ENCODE results near the gene CEP162. TPM values are rescaled to one million over a fixed set of nuclear protein-coding genes. Genes with fewer than 3 reads are reported as not detected.
"Not testable (repeated sequence)": the region's sequence is repeated elsewhere in the genome, so short reads cannot be mapped to it uniquely, and the experiment has no call there.

Gene CEP162
- total and polyA plus RNA-seq, 7 experiments from 2014 or later: 3.9 to 10.7 (median 8.1) TPM

DNA sequence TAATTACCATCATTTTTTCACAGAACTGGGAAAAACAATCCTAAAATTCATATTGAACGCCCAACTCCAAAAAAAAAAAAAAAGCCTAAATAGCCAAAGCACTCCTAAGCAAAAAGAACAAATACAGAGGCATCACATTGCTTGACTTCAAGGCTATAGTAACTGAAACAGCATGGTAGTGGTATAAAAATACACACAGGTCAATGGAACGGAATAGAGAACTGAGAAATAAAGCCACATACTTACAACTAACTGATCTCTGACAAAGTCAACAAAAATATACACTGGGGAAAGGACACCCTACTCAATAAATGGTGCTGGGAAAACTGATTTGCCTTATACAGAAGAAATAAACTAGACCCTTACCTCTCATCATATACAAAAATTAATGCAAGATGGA lies 104.3 kb downstream of the CEP162 start:
- intact Hi-C loops (cut with micrococcal nuclease): no loop called here
- no peaks in the 10 kb centered on the region for H3K9me3 ChIP-seq (ENCODE audit: control insufficient read depth in 2 of 3, low read length in 3 of 3)
- no peak overlapping the region for H3K4me3 ChIP-seq (ENCODE audit: low read length)
- H3K27ac ChIP-seq (ENCODE audit: low read depth, low read length): no peak overlapping the region
- Mint-ChIP-seq H3K4me3 (no peak overlapping the region), H3K27me3 (no peaks in the 10 kb centered on the region), H3K4me1 (no peaks in the 10 kb centered on the region), H3K9me3 (peaks cover 0 to 6% (median 1%) of the 10 kb centered on the region in 11 donors), H3K36me3 (peaks cover 9 to 52% (median 42%) of the 10 kb centered on the region in 5 donors), H3K27ac (no peak overlapping the region)
- ChIA-PET CTCF (no interaction called here), POLR2A (no interaction called here)
- H3K36me3 ChIP-seq (ENCODE audit: control insufficient read depth in 2 of 3, insufficient read depth in 3 of 3, low read length in 3 of 3): peaks cover 0 to 5% (median 0%) of the 10 kb centered on the region in 3 experiments
- no peaks in the 10 kb centered on the region for H3K4me1 ChIP-seq (ENCODE audit: control insufficient read depth in 2 of 2, insufficient read depth in 2 of 2, low read length in 2 of 2)
- no peak for ATAC-seq
- DNase-seq: no peak
- H3K27me3 ChIP-seq (ENCODE audit: control insufficient read depth in 2 of 2, insufficient read depth in 2 of 2, low read length in 2 of 2): no peaks in the 10 kb centered on the region

DNA sequence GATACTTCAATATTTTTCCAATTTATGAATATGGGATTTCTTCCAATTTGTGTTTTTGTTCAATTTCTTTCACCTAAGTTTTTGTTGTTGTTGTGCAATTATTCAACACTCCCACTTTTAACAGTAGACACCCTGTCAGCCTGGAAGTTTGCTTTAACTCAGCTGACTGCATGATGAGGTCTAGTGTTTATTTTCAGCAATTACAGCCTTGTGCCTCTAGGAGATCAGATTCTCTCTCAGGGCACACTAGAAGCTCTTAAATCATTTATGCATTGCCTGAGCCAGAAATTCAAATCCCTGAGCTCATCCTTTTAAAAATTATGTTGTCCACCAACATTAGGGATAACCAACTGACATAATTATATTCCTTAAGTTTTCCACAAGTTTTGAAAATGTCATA lies 108.2 kb downstream of the CEP162 start:
- peaks cover 1 to 35% (median 28%) of the 10 kb centered on the region in 5 donors for H3K36me3 Mint-ChIP-seq
- no peak overlapping the region for H3K27ac Mint-ChIP-seq
- DNase-seq: no peak
- H3K9me3 ChIP-seq (ENCODE audit: control insufficient read depth in 2 of 3, low read length in 3 of 3): no peaks in the 10 kb centered on the region
- H3K4me1 ChIP-seq (ENCODE audit: control insufficient read depth in 2 of 2, insufficient read depth in 2 of 2, low read length in 2 of 2): no peaks in the 10 kb centered on the region
- CTCF ChIA-PET: no interaction called here
- ATAC-seq: no peak
- intact Hi-C loops (cut with micrococcal nuclease): no loop called here
- no peaks in the 10 kb centered on the region for H3K27me3 ChIP-seq (ENCODE audit: control insufficient read depth in 2 of 2, insufficient read depth in 2 of 2, low read length in 2 of 2)
- peaks cover 0 to 23% (median 8%) of the 10 kb centered on the region in 11 donors for H3K9me3 Mint-ChIP-seq
- no peak overlapping the region for H3K27ac ChIP-seq (ENCODE audit: low read depth, low read length)
- no peaks in the 10 kb centered on the region for H3K4me1 Mint-ChIP-seq
- H3K36me3 ChIP-seq (ENCODE audit: control insufficient read depth in 2 of 3, insufficient read depth in 3 of 3, low read length in 3 of 3): no peaks in the 10 kb centered on the region
- no peak overlapping the region for H3K4me3 Mint-ChIP-seq
- no peak overlapping the region for H3K4me3 ChIP-seq (ENCODE audit: low read length)
- POLR2A ChIA-PET: no interaction called here
- peaks cover 0 to 8% (median 5%) of the 10 kb centered on the region in 5 donors for H3K27me3 Mint-ChIP-seq

DNA sequence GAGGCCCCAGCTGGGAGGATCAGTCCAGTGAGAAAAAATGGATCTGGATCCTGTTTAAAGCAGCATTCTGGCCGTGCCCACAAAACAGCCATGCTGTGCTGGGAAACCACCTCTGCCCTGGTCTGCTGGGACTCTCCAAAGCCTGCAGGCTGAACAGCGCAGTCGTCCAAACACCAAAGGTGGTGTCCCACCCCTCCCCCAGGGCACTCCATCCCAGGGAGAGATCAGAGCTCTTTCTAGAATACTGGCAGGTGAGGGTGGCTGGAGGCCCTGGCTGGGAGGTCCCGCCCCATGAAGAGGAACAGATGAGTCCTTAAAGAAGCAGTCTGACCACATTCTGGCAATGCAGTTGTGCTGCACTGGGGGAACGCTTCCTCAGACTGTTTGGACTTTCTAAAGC lies 109.3 kb downstream of the CEP162 start:
- ChIA-PET POLR2A (no interaction called here), CTCF (no interaction called here)
- Histone ChIP-seq H3K27ac (ENCODE audit: low read depth, low read length) (no peak overlapping the region), H3K9me3 (ENCODE audit: control insufficient read depth in 2 of 3, low read length in 3 of 3) (no peaks in the 10 kb centered on the region), H3K4me3 (ENCODE audit: low read length) (no peak overlapping the region), H3K27me3 (ENCODE audit: control insufficient read depth in 2 of 2, insufficient read depth in 2 of 2, low read length in 2 of 2) (no peaks in the 10 kb centered on the region), H3K36me3 (ENCODE audit: control insufficient read depth in 2 of 3, insufficient read depth in 3 of 3, low read length in 3 of 3) (no peaks in the 10 kb centered on the region), H3K4me1 (ENCODE audit: control insufficient read depth in 2 of 2, insufficient read depth in 2 of 2, low read length in 2 of 2) (no peaks in the 10 kb centered on the region)
- H3K9me3 Mint-ChIP-seq: peaks cover 0 to 26% (median 8%) of the 10 kb centered on the region in 11 donors
- H3K4me3 Mint-ChIP-seq: no peak overlapping the region
- DNase-seq (no peak), ATAC-seq (no peak)
- H3K4me1 Mint-ChIP-seq: no peaks in the 10 kb centered on the region
- H3K27ac Mint-ChIP-seq: no peak overlapping the region
- intact Hi-C loops (cut with micrococcal nuclease): no loop called here
- H3K36me3 Mint-ChIP-seq: peaks cover 0 to 24% (median 21%) of the 10 kb centered on the region in 5 donors
- peaks cover 0 to 15% (median 9%) of the 10 kb centered on the region in 5 donors for H3K27me3 Mint-ChIP-seq

DNA sequence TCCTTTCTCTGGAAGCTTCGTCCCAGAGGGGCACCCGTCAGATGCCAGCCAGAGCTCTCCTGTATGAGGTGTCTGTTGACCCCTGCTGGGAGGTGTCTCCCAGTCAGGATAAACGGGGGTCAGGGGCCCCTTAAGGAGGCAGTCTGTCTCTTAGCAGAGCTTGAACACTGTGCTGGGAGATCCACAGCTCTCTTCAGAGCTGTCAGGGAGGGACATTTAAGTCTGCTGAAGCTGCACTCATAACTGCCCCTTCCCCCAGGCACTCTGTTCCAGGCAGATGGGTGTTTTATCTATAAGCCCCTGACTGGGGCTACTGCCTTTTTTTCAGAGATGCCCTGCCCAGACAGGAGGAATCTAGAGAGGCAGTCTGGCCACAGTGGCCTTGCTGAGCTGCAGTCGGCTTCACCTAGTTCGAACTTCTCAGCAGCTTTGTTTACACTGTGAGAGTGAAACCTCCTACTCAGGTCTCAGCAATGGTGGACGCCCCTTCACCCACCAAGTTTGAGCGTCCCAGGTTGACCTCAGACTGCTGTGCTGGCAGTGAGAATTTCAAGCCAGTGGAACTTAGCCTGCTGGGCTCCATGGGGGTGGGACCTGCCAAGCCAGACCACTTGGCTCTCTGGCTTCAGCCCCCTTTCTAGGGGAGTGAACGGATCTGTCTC lies 112.4 kb downstream of the CEP162 start:
- H3K27ac ChIP-seq (ENCODE audit: low read depth, low read length); H3K36me3 ChIP-seq (ENCODE audit: control insufficient read depth in 2 of 3, insufficient read depth in 3 of 3, low read length in 3 of 3); POLR2A ChIA-PET; H3K27me3 ChIP-seq (ENCODE audit: control insufficient read depth in 2 of 2, insufficient read depth in 2 of 2, low read length in 2 of 2); H3K4me3 Mint-ChIP-seq; H3K4me1 Mint-ChIP-seq; H3K4me3 ChIP-seq (ENCODE audit: low read length); H3K27ac Mint-ChIP-seq; H3K4me1 ChIP-seq (ENCODE audit: control insufficient read depth in 2 of 2, insufficient read depth in 2 of 2, low read length in 2 of 2); H3K9me3 ChIP-seq (ENCODE audit: control insufficient read depth in 2 of 3, low read length in 3 of 3); ATAC-seq; H3K36me3 Mint-ChIP-seq; CTCF ChIA-PET; intact Hi-C loops (cut with micrococcal nuclease); DNase-seq: not testable (repeated sequence)
- H3K27me3 Mint-ChIP-seq: peaks cover 0 to 22% (median 19%) of the 10 kb centered on the region in 5 donors
- peaks cover 0 to 37% (median 10%) of the 10 kb centered on the region in 11 donors for H3K9me3 Mint-ChIP-seq

DNA sequence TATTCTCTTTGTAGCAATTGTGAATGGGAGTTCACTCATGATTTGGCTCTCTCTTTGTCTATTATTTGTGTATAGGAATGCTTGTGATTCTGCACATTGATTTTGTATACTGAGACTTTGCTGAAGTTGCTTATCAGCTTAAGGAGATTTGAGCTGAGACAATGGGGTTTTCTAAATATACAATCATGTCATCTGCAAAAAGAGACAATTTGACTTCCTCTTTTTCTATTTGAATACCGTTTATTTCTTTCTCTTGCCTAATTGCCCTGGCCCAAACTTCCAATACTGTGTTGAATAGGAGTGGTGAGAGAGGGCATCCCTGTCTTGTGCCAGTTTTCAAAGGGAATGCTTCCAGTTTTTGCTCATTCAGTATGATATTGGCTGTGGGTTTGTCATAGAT lies 116.1 kb downstream of the CEP162 start:
- peaks cover 2 to 25% (median 8%) of the 10 kb centered on the region in 11 donors for H3K9me3 Mint-ChIP-seq
- H3K36me3 ChIP-seq (ENCODE audit: control insufficient read depth in 2 of 3, insufficient read depth in 3 of 3, low read length in 3 of 3); intact Hi-C loops (cut with micrococcal nuclease); ATAC-seq; H3K4me3 Mint-ChIP-seq; H3K27ac ChIP-seq (ENCODE audit: low read depth, low read length); DNase-seq; POLR2A ChIA-PET; H3K4me3 ChIP-seq (ENCODE audit: low read length); H3K4me1 ChIP-seq (ENCODE audit: control insufficient read depth in 2 of 2, insufficient read depth in 2 of 2, low read length in 2 of 2); CTCF ChIA-PET; H3K27ac Mint-ChIP-seq; H3K9me3 ChIP-seq (ENCODE audit: control insufficient read depth in 2 of 3, low read length in 3 of 3); H3K4me1 Mint-ChIP-seq; H3K36me3 Mint-ChIP-seq; H3K27me3 ChIP-seq (ENCODE audit: control insufficient read depth in 2 of 2, insufficient read depth in 2 of 2, low read length in 2 of 2): not testable (repeated sequence)
- H3K27me3 Mint-ChIP-seq: peaks cover 0 to 22% (median 14%) of the 10 kb centered on the region in 5 donors

DNA sequence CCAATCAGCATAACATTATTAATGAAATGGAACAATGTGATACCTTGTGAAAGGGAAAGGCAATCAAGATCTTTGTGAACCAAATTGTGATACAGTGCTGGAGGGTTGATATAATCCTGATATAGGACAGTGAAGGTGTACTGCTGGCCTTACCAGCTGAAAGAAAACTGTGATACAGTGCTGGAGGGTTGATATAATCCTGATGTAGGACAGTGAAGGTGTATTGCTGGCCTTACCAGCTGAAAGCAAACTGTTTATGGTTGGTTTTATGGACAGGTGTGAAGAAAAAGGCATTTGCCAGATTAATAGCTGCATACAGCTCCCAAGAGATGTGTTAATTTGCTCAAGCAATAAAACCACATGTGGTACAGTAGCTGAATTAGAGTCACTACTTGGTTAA lies 119.9 kb downstream of the CEP162 start:
- no peaks in the 10 kb centered on the region for H3K9me3 ChIP-seq (ENCODE audit: control insufficient read depth in 2 of 3, low read length in 3 of 3)
- no peaks in the 10 kb centered on the region for H3K27me3 ChIP-seq (ENCODE audit: control insufficient read depth in 2 of 2, insufficient read depth in 2 of 2, low read length in 2 of 2)
- Mint-ChIP-seq H3K4me1 (no peaks in the 10 kb centered on the region), H3K4me3 (no peak overlapping the region), H3K27ac (no peak overlapping the region), H3K9me3 (peaks cover 0 to 10% (median 5%) of the 10 kb centered on the region in 11 donors), H3K36me3 (no peaks in the 10 kb centered on the region), H3K27me3 (peaks cover 0 to 15% (median 5%) of the 10 kb centered on the region in 5 donors)
- no peaks in the 10 kb centered on the region for H3K4me1 ChIP-seq (ENCODE audit: control insufficient read depth in 2 of 2, insufficient read depth in 2 of 2, low read length in 2 of 2)
- ATAC-seq (no peak), DNase-seq (no peak)
- H3K4me3 ChIP-seq (ENCODE audit: low read length): no peak overlapping the region
- H3K36me3 ChIP-seq (ENCODE audit: control insufficient read depth in 2 of 3, insufficient read depth in 3 of 3, low read length in 3 of 3): no peaks in the 10 kb centered on the region
- ChIA-PET CTCF (no interaction called here), POLR2A (no interaction called here)
- no peak overlapping the region for H3K27ac ChIP-seq (ENCODE audit: low read depth, low read length)
- intact Hi-C loops (cut with micrococcal nuclease): no loop called here

GRCh38 chr6:84105215-84105924 lies 122.1 kb downstream of the CEP162 start:
- POLR2A ChIA-PET; intact Hi-C loops (cut with micrococcal nuclease); ATAC-seq; H3K27ac Mint-ChIP-seq; H3K36me3 ChIP-seq (ENCODE audit: control insufficient read depth in 2 of 3, insufficient read depth in 3 of 3, low read length in 3 of 3); H3K4me3 ChIP-seq (ENCODE audit: low read length); H3K4me1 ChIP-seq (ENCODE audit: control insufficient read depth in 2 of 2, insufficient read depth in 2 of 2, low read length in 2 of 2); H3K27ac ChIP-seq (ENCODE audit: low read depth, low read length); H3K27me3 ChIP-seq (ENCODE audit: control insufficient read depth in 2 of 2, insufficient read depth in 2 of 2, low read length in 2 of 2); H3K9me3 ChIP-seq (ENCODE audit: control insufficient read depth in 2 of 3, low read length in 3 of 3); DNase-seq; H3K4me1 Mint-ChIP-seq; CTCF ChIA-PET; H3K4me3 Mint-ChIP-seq; H3K36me3 Mint-ChIP-seq: not testable (repeated sequence)
- Mint-ChIP-seq H3K27me3 (peaks cover 0 to 26% (median 11%) of the 10 kb centered on the region in 5 donors), H3K9me3 (peaks cover 0 to 13% (median 5%) of the 10 kb centered on the region in 11 donors)

All from naive thymus-derived CD4-positive, alpha-beta T cell (primary cell).